GM19240 (cell line): ENCODE results near the gene SFMBT1.

Experiments used
- DNase-seq: peaks from one replicate; pipeline ENCODE4 v3.0.0; 2011; ENCODE audit warnings: low spot score; ENCODE audit not compliant: insufficient read length

The SFMBT1 gene

DNA sequence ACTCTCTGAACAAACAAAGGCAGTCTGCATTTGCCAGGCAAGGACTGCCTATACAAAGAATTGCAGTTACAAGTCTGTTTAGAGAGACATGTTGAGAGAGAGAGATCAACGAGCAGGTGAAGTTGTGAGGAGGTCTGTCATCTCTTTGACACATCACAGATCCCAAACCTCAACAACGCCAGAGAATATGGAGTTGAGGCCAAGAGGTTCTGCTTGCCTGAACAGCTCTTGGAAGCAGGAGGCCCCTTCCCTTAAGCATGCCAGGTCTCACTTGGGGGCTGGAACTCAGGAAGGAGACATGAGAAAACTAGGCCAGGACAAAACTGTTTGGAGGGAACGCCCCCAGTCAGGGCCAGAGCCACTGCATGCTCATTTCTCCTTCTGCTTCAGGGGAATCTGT is 188.7 kb downstream of the SFMBT1 start:
- DNase-seq: no peak

DNA sequence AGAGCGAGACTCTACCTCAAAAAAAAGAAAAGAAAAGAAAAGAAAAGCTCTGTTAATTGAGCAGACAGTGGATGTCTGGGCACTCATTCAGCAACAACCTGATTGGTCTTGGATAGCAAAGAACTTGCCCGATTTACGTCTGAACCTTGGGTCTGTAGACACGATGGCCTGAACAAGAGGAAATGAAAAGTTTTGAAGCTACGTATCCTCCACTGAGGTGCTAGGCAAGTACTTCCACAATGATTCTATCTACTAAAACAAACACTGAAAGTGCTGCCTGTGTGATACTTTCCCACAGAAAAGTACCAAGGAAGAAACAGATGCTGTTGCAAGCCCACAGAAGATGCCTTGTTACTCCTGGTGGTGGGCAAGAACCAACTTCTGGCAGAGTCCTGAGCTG is 189.2 kb downstream of the SFMBT1 start:
- DNase-seq: no peak

DNA sequence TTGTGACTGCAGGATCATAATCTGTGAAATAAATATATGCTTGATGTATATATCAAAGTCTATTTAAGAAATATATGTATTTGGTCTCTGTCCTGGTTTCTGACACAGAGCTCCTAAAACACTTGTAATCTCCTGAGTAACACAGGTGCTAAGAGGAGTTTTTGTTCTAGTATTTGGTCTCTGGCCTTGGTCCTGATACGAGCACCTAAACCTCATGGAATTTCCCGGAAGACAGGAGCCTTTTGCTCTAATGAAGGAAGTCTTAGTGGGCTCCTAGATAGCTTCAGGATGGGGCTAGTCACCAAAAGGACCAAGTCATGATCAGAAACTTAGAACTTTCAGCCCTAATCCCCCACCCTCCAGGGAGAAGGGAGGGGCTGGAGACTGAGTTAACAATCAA is 191.9 kb downstream of the SFMBT1 start:
- no peak for DNase-seq
